ENCODE data around the gene PSMD1. TPM values are rescaled to one million over a fixed set of nuclear protein-coding genes. Genes with fewer than 3 reads are reported as not detected.
A peak's percentile ranks its signal among the peaks of the same experiment; 100 is the strongest.
"Not testable (repeated sequence)": the region's sequence is repeated elsewhere in the genome, so short reads cannot be mapped to it uniquely, and the experiment has no call there.

Gene PSMD1
- total and polyA plus RNA-seq, 2 donors, result 40.4 to 87.6 TPM

DNA sequence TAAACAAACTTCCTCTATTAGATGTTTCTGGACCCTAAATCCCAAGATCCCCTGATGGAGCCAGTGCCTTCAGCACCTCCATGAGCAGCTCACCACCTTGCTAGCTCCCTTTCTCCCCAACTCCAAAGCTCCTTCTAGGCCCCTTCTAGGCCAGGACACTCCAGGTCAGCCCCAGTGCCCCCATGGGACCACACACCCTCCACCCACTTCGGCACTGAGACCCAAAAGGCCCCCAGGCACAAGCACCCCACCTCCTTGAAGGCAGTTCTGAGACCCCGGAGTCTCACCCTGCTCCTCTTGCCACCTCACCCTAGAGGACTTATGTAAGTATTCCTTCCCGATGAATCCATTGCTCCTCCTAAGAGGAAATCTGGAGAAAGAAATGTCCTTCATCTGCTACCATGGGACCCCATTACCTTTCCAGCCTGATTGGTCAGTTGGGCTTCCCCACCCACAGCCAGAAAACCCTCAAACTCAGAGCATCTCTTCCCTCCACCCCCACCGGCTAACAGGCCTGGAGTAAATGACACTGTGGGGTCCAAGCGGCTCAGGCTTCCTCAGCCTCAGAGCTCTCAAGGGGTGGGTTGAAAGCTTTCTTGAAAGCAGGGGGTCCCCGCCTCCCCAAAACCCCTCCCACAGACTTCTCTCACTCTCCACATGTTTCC, 132.0 kb downstream of the PSMD1 start:
- Histone ChIP-seq H3K9me3 (ENCODE audit: control insufficient read depth in 2 of 2, insufficient read depth in 1 of 2, low read length in 1 of 2) (peaks cover 0 to 4% of the 10 kb centered on the region in 2 donors), H3K36me3 (ENCODE audit: control insufficient read depth in 2 of 2, insufficient read depth in 2 of 2, low read length in 1 of 2) (no peaks in the 10 kb centered on the region), H3K27ac (ENCODE audit: low read depth in 1 of 2, low read length in 1 of 2) (no peak overlapping the region), H3K4me1 (ENCODE audit: control insufficient read depth in 2 of 2, insufficient read depth in 2 of 2, low read length in 2 of 2) (peaks cover 0 to 3% of the 10 kb centered on the region in 2 donors), H3K27me3 (ENCODE audit: control insufficient read depth in 2 of 2, insufficient read depth in 1 of 2, low read length in 1 of 2) (peaks cover 6 to 48% of the 10 kb centered on the region in 2 donors), H3K4me3 (ENCODE audit: low read length in 2 of 2) (no peak overlapping the region)
- 96% methylated on average over 6 of the region's 6 CpGs for WGBS
- no peak for DNase-seq (ENCODE audit: low read depth in 6 of 9, low spot score in 9 of 9)

DNA sequence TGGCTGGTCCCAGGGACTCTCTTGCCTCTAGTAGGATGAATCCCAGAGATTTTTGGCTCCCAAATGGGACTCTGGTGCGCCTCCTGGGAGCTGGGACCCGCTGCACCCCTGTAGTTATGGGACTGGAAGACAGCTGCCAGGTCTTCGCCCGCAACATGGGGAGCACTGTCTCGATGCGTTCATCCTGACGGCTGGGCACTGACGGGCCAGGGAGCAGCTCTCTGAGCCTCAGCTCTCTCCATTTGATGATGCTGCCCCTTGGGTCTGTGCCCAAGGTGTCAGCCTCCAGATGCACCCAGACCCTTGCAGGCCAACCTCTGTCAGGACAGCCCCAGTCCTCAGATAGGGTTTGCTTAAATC, 132.5 kb downstream of the PSMD1 start:
- Histone ChIP-seq H3K36me3 (ENCODE audit: control insufficient read depth in 2 of 2, insufficient read depth in 2 of 2, low read length in 1 of 2) (no peaks in the 10 kb centered on the region), H3K4me3 (ENCODE audit: low read length in 2 of 2) (no peak overlapping the region), H3K9me3 (ENCODE audit: control insufficient read depth in 2 of 2, insufficient read depth in 1 of 2, low read length in 1 of 2) (peaks cover 0 to 4% of the 10 kb centered on the region in 2 donors), H3K27ac (ENCODE audit: low read depth in 1 of 2, low read length in 1 of 2) (no peak overlapping the region), H3K4me1 (ENCODE audit: control insufficient read depth in 2 of 2, insufficient read depth in 2 of 2, low read length in 2 of 2) (peaks cover 0 to 3% of the 10 kb centered on the region in 2 donors), H3K27me3 (ENCODE audit: control insufficient read depth in 2 of 2, insufficient read depth in 1 of 2, low read length in 1 of 2) (peaks cover 6 to 48% of the 10 kb centered on the region in 2 donors)
- 94% methylated on average over 8 of the region's 8 CpGs for WGBS
- DNase-seq (ENCODE audit: low read depth in 6 of 9, low spot score in 9 of 9), result no peak

DNA sequence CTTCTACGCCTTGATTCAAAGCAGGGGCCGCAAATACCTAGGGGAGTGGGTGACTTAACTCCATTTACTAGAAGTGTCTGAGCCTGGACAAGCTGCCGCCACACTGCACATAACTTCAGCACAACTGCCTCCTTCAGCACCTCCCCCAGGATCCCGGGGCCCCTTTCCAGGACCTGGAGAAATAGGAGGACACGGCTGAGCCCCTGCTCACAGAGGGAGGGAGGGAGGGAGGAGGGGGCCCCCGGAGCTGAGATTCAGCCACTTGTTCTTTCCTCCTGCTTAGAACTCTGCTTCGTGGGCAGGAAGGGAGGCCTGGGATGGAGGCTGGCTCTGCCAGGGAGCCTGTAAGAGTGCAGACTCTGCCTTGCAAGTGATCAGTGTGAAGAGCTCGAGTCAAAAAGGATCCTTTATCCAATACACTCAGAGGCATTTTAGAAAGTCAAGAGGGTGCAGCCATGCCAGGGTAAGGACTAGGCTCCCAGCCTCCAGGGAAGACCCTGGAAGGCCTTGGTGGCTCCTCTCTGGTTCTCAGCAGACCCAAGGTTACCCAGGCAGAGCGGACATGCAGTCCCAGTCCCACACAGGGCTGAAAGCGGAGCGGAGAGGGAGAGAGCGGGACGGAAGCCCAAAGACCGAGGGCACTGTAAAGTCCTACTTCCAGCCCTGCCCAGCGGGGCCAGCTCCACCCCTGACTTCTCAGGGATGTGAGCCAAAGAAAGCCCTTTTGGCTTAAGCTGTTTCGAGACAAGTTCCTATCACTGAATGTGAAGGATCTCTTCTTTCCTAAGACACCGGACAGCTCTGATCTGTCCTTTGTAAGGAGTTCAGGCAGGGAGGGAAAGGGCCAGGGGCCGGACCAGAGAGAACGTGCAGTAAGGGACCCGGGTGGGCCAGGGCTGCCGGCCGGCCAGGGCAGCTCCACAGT, 133.2 kb downstream of the PSMD1 start:
- DNase-seq (ENCODE audit: low read depth in 6 of 9, low spot score in 9 of 9), result no peak
- WGBS, result 93% methylated on average over 22 of the region's 22 CpGs
- Histone ChIP-seq H3K27ac (ENCODE audit: low read depth in 1 of 2, low read length in 1 of 2) (peak overlapping the region in 1 of 2 donors; percentile 36), H3K9me3 (ENCODE audit: control insufficient read depth in 2 of 2, insufficient read depth in 1 of 2, low read length in 1 of 2) (peaks cover 0 to 4% of the 10 kb centered on the region in 2 donors), H3K4me1 (ENCODE audit: control insufficient read depth in 2 of 2, insufficient read depth in 2 of 2, low read length in 2 of 2) (peaks cover 0 to 3% of the 10 kb centered on the region in 2 donors), H3K27me3 (ENCODE audit: control insufficient read depth in 2 of 2, insufficient read depth in 1 of 2, low read length in 1 of 2) (peaks cover 6 to 48% of the 10 kb centered on the region in 2 donors), H3K4me3 (ENCODE audit: low read length in 2 of 2) (no peak overlapping the region), H3K36me3 (ENCODE audit: control insufficient read depth in 2 of 2, insufficient read depth in 2 of 2, low read length in 1 of 2) (no peaks in the 10 kb centered on the region)

DNA sequence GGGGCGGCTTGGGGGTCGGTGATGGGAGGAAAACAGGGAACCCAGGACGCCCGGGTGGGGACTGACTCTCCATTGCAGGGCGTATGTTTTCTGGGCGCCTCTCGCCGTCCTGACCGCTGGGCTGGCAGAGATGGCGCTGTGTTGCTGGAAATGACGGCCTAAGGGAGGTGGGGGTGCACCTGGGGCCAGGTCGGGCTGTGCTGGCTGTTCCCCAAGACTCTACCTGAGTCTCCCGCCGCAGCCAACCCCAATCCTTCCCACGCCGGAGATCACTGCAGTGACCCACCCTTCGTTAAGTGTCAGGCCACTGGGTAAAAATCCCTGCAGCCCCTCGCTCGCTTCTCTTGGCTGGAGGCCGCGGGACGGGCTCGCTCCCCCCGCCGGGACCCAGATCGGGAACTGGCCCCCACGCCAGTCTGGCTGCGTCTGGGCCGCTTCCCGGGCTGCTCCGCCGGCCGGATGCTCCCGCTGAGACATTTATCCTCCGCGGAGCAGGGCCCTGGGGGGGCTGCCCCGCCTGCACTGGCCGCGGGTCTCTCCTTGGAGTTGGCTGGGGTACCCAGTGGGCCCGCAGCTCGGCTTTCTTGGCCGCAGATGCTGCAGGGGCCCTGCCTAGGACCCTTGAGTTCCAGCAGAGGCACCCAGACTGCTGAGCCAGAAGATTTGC, 134.0 kb downstream of the PSMD1 start:
- Histone ChIP-seq H3K4me1 (ENCODE audit: control insufficient read depth in 2 of 2, insufficient read depth in 2 of 2, low read length in 2 of 2) (peaks cover 0 to 3% of the 10 kb centered on the region in 2 donors), H3K27me3 (ENCODE audit: control insufficient read depth in 2 of 2, insufficient read depth in 1 of 2, low read length in 1 of 2) (peaks cover 6 to 51% of the 10 kb centered on the region in 2 donors), H3K4me3 (ENCODE audit: low read length in 2 of 2) (no peak overlapping the region), H3K9me3 (ENCODE audit: control insufficient read depth in 2 of 2, insufficient read depth in 1 of 2, low read length in 1 of 2) (peaks cover 0 to 4% of the 10 kb centered on the region in 2 donors), H3K27ac (ENCODE audit: low read depth in 1 of 2, low read length in 1 of 2) (peak overlapping the region in 1 of 2 donors; percentile 77), H3K36me3 (ENCODE audit: control insufficient read depth in 2 of 2, insufficient read depth in 2 of 2, low read length in 1 of 2) (no peaks in the 10 kb centered on the region)
- DNase-seq (ENCODE audit: low read depth in 6 of 9, low spot score in 9 of 9), result no peak
- 37% methylated on average over 42 of the region's 42 CpGs for WGBS

DNA sequence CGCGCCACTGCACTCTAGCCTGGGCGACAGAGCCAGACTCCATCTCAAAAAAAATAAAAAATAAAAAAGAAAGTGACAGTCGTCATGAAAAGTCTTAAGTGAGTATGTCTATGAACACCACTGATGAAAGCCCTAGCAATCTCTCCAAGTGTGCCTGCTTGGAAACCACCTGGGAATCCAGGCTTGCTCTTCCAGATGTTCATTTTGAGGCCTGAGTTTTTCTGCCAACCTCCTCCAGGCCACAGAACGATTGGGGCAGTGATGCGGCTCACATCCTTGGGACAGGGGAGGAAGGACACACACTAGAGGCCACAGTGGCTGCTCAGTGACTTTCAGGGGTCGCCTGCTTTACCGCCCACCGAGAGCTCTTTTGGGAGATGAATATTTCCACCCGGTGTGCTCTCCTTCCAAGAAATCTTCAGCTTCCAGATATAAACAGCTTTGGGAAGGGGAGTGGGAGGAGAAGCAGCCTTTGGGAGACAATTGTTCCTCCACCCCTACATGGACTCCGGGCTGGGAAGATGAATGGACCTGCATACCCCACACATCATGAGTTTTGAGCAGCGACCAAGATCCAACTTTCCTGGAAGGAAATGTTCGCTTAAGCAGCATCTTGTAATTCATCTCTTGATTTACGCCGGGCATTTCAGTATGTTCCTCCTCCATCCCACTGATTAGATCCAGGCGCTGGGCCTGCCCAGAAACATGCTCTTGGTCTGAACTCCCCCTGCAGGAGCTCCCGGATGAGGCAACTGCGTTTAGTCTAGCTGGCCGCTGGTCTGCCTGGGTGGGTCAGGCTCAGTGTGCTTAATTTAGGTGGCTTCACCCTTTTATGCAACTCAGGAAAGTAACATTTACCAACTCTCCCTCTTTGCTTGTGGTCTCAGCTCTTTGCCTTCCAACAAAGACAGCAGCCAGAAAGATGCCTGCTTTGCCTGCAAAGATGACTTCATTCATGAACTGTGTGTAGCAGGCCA, 135.5 kb downstream of the PSMD1 start:
- Histone ChIP-seq H3K4me3 (ENCODE audit: low read length in 2 of 2) (no peak overlapping the region), H3K27me3 (ENCODE audit: control insufficient read depth in 2 of 2, insufficient read depth in 1 of 2, low read length in 1 of 2) (peaks cover 6 to 54% of the 10 kb centered on the region in 2 donors), H3K9me3 (ENCODE audit: control insufficient read depth in 2 of 2, insufficient read depth in 1 of 2, low read length in 1 of 2) (peaks cover 0 to 4% of the 10 kb centered on the region in 2 donors), H3K36me3 (ENCODE audit: control insufficient read depth in 2 of 2, insufficient read depth in 2 of 2, low read length in 1 of 2) (no peaks in the 10 kb centered on the region), H3K4me1 (ENCODE audit: control insufficient read depth in 2 of 2, insufficient read depth in 2 of 2, low read length in 2 of 2) (peaks cover 0 to 3% of the 10 kb centered on the region in 2 donors), H3K27ac (ENCODE audit: low read depth in 1 of 2, low read length in 1 of 2) (no peak overlapping the region)
- no peak for DNase-seq (ENCODE audit: low read depth in 6 of 9, low spot score in 9 of 9)
- WGBS, result 95% methylated on average over 19 of the region's 19 CpGs

DNA sequence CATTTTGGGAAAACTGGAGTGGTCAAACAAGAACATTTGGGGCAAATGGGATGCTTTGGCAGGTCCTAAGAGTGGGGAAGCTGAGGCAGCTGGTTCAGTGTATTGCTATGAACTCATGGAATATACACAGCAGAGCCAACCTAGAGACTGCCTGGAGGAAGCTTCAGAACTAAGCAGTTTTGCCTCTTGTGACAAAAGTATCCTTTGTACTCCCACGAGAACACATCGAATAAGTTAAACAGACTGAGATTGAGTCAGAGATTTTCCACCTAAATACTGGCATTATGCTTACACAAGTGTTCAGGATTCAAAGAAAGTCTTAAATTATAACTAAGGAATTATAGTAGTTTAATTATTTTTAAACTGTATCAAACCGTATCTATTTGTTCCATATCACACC, 136.5 kb downstream of the PSMD1 start:
- 98% methylated on average over 3 of the region's 3 CpGs for WGBS
- Histone ChIP-seq H3K4me3 (ENCODE audit: low read length in 2 of 2) (no peak overlapping the region), H3K36me3 (ENCODE audit: control insufficient read depth in 2 of 2, insufficient read depth in 2 of 2, low read length in 1 of 2) (no peaks in the 10 kb centered on the region), H3K27ac (ENCODE audit: low read depth in 1 of 2, low read length in 1 of 2) (no peak overlapping the region), H3K4me1 (ENCODE audit: control insufficient read depth in 2 of 2, insufficient read depth in 2 of 2, low read length in 2 of 2) (peaks cover 4 to 9% of the 10 kb centered on the region in 2 donors), H3K27me3 (ENCODE audit: control insufficient read depth in 2 of 2, insufficient read depth in 1 of 2, low read length in 1 of 2) (peaks cover 6 to 52% of the 10 kb centered on the region in 2 donors), H3K9me3 (ENCODE audit: control insufficient read depth in 2 of 2, insufficient read depth in 1 of 2, low read length in 1 of 2) (peaks cover 0 to 4% of the 10 kb centered on the region in 2 donors)
- DNase-seq (ENCODE audit: low read depth in 6 of 9, low spot score in 9 of 9), result no peak

DNA sequence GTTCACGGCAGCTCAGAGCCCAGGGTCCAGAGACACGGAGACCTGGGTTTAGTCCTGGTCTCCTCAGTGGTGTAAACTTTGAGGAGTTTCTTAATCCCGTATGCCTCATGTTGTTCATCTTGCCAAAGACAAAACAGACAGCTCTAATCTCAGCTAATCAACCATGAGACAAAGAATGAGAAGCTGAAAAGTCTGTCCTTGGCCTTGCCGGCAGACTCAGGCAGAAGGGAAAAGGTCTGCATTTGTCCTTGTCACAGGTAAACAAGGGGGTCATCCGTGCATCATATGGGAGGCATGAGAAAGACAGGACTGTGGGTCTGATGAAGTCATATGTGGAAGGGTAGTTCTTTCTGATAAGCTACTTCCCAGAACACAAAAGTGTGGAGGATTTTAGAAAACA, 139.9 kb downstream of the PSMD1 start:
- Histone ChIP-seq H3K36me3 (ENCODE audit: control insufficient read depth in 2 of 2, insufficient read depth in 2 of 2, low read length in 1 of 2) (no peaks in the 10 kb centered on the region), H3K9me3 (ENCODE audit: control insufficient read depth in 2 of 2, insufficient read depth in 1 of 2, low read length in 1 of 2) (no peaks in the 10 kb centered on the region), H3K27ac (ENCODE audit: low read depth in 1 of 2, low read length in 1 of 2) (no peak overlapping the region), H3K4me3 (ENCODE audit: low read length in 2 of 2) (no peak overlapping the region), H3K27me3 (ENCODE audit: control insufficient read depth in 2 of 2, insufficient read depth in 1 of 2, low read length in 1 of 2) (peaks cover 0 to 32% of the 10 kb centered on the region in 2 donors), H3K4me1 (ENCODE audit: control insufficient read depth in 2 of 2, insufficient read depth in 2 of 2, low read length in 2 of 2) (peaks cover 8 to 13% of the 10 kb centered on the region in 2 donors)
- 98% methylated on average over 5 of the region's 5 CpGs for WGBS
- no peak for DNase-seq (ENCODE audit: low read depth in 6 of 9, low spot score in 9 of 9)

DNA sequence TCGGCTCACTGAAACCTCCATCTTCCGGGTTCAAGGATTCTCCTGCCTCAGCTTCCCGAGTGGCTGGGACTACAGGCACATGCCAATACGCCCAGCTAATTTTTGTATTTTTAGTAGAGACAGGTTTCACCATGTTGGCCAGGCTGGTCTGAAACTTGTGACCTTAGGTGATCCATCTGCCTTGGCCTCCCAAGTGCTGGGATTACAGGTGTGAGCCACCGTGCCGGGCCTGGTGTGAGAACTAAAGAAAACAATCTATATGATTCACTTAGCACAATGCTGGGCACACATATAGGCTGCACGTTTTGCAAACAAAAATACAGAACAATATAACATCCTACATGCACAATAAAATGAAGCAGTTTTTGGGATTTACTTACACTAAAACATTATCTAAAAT, 140.5 kb downstream of the PSMD1 start:
- H3K4me3 ChIP-seq (ENCODE audit: low read length in 2 of 2); DNase-seq (ENCODE audit: low read depth in 6 of 9, low spot score in 9 of 9); H3K27ac ChIP-seq (ENCODE audit: low read depth in 1 of 2, low read length in 1 of 2); H3K9me3 ChIP-seq (ENCODE audit: control insufficient read depth in 2 of 2, insufficient read depth in 1 of 2, low read length in 1 of 2); H3K36me3 ChIP-seq (ENCODE audit: control insufficient read depth in 2 of 2, insufficient read depth in 2 of 2, low read length in 1 of 2): not testable (repeated sequence)
- Histone ChIP-seq H3K4me1 (ENCODE audit: control insufficient read depth in 2 of 2, insufficient read depth in 2 of 2, low read length in 2 of 2) (peaks cover 8 to 13% of the 10 kb centered on the region in 2 donors), H3K27me3 (ENCODE audit: control insufficient read depth in 2 of 2, insufficient read depth in 1 of 2, low read length in 1 of 2) (peaks cover 0 to 26% of the 10 kb centered on the region in 2 donors)
- WGBS, result 98% methylated on average over 7 of the region's 7 CpGs
